Measurements from ENCODE around the gene CDHR3. TPM values are rescaled to one million over a fixed set of nuclear protein-coding genes. Genes with fewer than 3 reads are reported as not detected.
A peak's percentile ranks its signal among the peaks of the same experiment; 100 is the strongest.

The CDHR3 gene
- total and polyA plus RNA-seq, 9 of the 15 experiments (the other 6 are each of a cell fraction or from before 2014, with no cell fraction given) = 0.03 to 0.66 (median 0.24) TPM; not detected in 1

DNA sequence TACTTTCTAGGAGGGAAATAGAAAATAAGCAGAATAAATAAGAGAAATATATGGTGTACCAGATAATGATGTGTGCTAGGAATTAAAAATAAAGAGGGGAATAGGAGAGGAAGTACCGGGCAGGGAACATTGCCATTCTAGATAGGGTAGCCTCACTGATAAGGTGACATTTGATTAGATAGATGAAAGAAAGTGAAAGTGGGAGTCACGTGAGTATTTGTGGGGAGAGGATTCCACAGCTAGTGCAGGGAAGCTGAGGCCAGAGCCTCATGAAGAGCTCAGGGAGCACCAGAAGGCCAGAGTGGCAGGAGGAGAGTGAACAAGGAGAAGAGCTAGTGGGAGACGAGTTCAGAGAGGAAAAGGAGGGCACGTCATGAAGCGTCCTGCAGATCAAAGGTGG is 49.1 kb downstream of the CDHR3 start (continued):
- TF ChIP-seq, protein P1, sequence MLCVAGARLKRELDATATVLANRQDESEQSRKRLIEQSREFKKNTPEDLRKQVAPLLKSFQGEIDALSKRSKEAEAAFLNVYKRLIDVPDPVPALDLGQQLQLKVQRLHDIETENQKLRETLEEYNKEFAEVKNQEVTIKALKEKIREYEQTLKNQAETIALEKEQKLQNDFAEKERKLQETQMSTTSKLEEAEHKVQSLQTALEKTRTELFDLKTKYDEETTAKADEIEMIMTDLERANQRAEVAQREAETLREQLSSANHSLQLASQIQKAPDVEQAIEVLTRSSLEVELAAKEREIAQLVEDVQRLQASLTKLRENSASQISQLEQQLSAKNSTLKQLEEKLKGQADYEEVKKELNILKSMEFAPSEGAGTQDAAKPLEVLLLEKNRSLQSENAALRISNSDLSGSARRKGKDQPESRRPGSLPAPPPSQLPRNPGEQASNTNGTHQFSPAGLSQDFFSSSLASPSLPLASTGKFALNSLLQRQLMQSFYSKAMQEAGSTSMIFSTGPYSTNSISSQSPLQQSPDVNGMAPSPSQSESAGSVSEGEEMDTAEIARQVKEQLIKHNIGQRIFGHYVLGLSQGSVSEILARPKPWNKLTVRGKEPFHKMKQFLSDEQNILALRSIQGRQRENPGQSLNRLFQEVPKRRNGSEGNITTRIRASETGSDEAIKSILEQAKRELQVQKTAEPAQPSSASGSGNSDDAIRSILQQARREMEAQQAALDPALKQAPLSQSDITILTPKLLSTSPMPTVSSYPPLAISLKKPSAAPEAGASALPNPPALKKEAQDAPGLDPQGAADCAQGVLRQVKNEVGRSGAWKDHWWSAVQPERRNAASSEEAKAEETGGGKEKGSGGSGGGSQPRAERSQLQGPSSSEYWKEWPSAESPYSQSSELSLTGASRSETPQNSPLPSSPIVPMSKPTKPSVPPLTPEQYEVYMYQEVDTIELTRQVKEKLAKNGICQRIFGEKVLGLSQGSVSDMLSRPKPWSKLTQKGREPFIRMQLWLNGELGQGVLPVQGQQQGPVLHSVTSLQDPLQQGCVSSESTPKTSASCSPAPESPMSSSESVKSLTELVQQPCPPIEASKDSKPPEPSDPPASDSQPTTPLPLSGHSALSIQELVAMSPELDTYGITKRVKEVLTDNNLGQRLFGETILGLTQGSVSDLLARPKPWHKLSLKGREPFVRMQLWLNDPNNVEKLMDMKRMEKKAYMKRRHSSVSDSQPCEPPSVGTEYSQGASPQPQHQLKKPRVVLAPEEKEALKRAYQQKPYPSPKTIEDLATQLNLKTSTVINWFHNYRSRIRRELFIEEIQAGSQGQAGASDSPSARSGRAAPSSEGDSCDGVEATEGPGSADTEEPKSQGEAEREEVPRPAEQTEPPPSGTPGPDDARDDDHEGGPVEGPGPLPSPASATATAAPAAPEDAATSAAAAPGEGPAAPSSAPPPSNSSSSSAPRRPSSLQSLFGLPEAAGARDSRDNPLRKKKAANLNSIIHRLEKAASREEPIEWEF (CRISPR knock-in tag; IDR thresholded peaks at IDR 0.05) = no peak
- TF ChIP-seq TAL1 (IDR thresholded peaks at IDR 0.05) = no peak

DNA sequence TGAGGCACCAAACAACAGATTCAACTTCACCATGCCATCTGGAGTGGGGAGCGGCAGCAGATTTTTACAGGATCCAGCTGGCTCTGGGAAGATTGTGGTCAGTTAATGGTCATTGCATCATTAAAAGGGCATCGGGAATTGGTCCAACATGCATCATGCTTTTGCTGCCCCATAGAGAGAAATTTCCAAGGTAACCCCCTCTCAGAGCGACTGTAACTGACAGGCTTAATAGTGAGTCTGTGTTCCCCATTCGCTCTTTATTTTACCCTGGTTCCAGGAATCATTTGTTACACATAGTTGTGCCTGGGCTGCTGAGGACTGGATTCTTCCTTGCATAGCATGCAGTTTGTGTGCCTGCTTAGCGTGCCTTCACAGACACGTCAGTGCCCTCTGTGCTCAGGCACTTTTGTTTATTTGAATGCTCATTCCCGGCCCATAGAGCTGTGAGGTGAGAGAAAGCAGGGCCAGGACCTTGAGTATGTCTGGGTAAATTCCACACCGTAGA is 49.9 kb downstream of the CDHR3 start:
- BruUV-seq (replicated peaks) = no TSS peak
- Histone ChIP-seq H3K36me3 (ENCODE audit: control insufficient read depth, insufficient read depth, low read length) (no peaks in the 10 kb centered on the region), H3K27me3 (ENCODE audit: control insufficient read depth in 2 of 2, insufficient read depth in 2 of 2, low read length in 2 of 2) (peaks cover 0 to 17% of the 10 kb centered on the region in 2 experiments; a peak in 1 of 5 replicates), H3K9ac (ENCODE audit: insufficient read depth in 1 of 2, low read depth in 2 of 2, low read length in 2 of 2) (no peak overlapping the region), H3K79me2 (ENCODE audit: control insufficient read depth, insufficient read depth, low read length) (no peaks in the 10 kb centered on the region), H3K4me3 (no peak overlapping the region), H3K4me2 (ENCODE audit: insufficient read depth, low read length) (no peak overlapping the region), H3K9me1 (ENCODE audit: control insufficient read depth, insufficient read depth, low read length) (no peaks in the 10 kb centered on the region), H2AFZ (ENCODE audit: low read depth, low read length) (no peak overlapping the region; the same call in 1 of the 2 replicates), H3K4me1 (replicated peaks in 1 of 2; ENCODE audit: control insufficient read depth in 2 of 2, insufficient read depth in 2 of 2, low read length in 2 of 2) (peaks cover 16 to 36% of the 10 kb centered on the region in 2 experiments; a peak in 4 of 5 replicates), H3K9me3 (replicated peaks; ENCODE audit: control insufficient read depth, insufficient read depth, low read depth, low read length) (0 out of 2 replicates have a peak, but pooled peaks cover 2% of the 10 kb centered on the region), H4K20me1 (replicated peaks; ENCODE audit: control insufficient read depth, insufficient read depth, low read length) (no peaks in the 10 kb centered on the region), H3K27ac (ENCODE audit: extremely low read depth, low read depth, low read length) (no peak overlapping the region)
- ChIA-PET POLR2A (interaction anchor here (0.5 to 2.6 kb wide), 4 partner anchors 8 to 17 kb away, joined by 3 to 9 read pairs (median 6); no protein-coding TSS in a partner anchor), CTCF (ENCODE audit: low intra/inter-chr PET ratio) (no interaction called here)
- WGBS (ENCODE audit: insufficient coverage, low coverage, missing lambda C conversion rate) = 37% methylated on average over 8 of the region's 8 CpGs
- no peak for DNase-seq (ENCODE audit: extremely low read depth in 1 of 4, low spot score in 3 of 4)
- in situ Hi-C loops (cut with MboI) (no loop called here), intact Hi-C loops (cut with micrococcal nuclease) (loop anchor here (10.0 kb wide), 1 partner anchor 358 kb away; no protein-coding TSS in a partner anchor)
- TF ChIP-seq TARDBP (IDR thresholded peaks at IDR 0.05) (no peak), CEBPG (CRISPR knock-in tag; IDR thresholded peaks at IDR 0.05) (no peak), CEBPG (tag; conservative IDR thresholded peaks at IDR 0.05 in 1 of 2, IDR thresholded peaks at IDR 0.05 in 1 of 2) (0 out of 4 replicates have a peak, but pooled peaks of 1 of the 2 experiments have one; percentile 28)
- FAIRE-seq = no peak
- ATAC-seq = no peak

Data from K562 (cell line).